Measurements from ENCODE around the gene ZNF415.

The ZNF415 gene

GRCh38 chr19:53076984-53077383 is 55.7 kb downstream of the ZNF415 start:
- TF ChIP-seq, protein P1, sequence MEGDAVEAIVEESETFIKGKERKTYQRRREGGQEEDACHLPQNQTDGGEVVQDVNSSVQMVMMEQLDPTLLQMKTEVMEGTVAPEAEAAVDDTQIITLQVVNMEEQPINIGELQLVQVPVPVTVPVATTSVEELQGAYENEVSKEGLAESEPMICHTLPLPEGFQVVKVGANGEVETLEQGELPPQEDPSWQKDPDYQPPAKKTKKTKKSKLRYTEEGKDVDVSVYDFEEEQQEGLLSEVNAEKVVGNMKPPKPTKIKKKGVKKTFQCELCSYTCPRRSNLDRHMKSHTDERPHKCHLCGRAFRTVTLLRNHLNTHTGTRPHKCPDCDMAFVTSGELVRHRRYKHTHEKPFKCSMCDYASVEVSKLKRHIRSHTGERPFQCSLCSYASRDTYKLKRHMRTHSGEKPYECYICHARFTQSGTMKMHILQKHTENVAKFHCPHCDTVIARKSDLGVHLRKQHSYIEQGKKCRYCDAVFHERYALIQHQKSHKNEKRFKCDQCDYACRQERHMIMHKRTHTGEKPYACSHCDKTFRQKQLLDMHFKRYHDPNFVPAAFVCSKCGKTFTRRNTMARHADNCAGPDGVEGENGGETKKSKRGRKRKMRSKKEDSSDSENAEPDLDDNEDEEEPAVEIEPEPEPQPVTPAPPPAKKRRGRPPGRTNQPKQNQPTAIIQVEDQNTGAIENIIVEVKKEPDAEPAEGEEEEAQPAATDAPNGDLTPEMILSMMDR (IDR thresholded peaks at IDR 0.05; ENCODE audit: low read depth, low read length) = peak; percentile 38
- no peak for DNase-seq (ENCODE audit: extremely low read depth, low read depth)

DNA sequence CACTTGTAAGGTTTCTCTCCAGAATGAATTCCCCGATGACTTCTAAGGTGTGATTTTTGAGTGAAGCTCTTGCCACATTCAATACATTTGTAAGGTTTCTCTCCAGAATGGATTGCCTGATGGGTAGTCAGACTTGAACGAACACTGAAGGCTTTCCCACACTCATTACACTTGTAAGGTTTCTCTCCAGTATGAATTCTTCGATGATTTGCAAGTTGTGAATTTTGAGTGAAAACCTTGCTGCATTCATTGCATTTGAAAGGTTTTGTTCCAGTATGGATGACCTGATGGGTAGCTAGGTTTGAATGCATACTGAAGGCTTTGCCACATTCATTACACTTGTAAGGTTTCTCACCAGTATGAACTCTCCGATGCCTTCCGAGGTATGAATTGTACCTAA is 63.9 kb downstream of the ZNF415 start:
- TF ChIP-seq, protein P1 (IDR thresholded peaks at IDR 0.05; ENCODE audit: low read depth, low read length) = no peak
- no peak for DNase-seq (ENCODE audit: extremely low read depth, low read depth)

- TF ChIP-seq, protein P1 (IDR thresholded peaks at IDR 0.05; ENCODE audit: low read depth, low read length) = no peak
- no peak for DNase-seq (ENCODE audit: extremely low read depth, low read depth)
These were observed 64.5 kb downstream of the ZNF415 start for GRCh38 chr19:53068199-53068598.

DNA sequence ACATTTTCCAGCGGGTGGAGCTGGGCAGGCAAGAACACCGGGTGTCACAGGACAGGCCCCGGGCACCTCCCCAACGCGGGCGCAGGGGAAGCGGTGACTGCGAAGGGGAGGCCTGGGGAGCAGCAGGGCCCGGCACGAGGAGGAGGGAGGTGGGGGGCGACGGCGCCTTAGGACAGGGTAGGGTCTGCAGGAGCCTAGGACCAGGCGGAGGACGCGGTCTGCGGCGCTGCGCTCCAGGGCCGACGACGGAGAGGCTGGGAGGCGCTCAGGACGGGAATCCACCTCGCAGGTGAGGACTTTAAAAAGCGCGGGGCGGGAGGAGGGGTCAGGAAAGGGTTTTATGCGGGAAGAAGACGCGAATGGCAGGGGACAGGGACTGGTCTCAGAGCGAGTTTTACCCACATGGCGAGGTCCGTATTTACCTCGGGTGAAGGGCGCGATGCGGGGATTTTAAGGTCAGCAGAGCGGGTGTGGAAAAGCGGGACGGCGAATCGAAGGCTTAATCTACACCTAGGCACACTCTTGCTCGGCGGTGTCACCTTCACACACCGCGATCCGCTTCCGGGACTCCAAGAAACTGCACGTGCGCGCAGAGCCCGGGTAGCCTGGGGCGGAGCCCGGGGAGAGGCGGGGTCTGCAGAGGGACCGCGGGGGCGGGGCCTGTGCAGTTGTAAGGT is 74.7 kb downstream of the ZNF415 start:
- no peak for DNase-seq (ENCODE audit: extremely low read depth, low read depth)
- TF ChIP-seq, protein P1 (IDR thresholded peaks at IDR 0.05; ENCODE audit: low read depth, low read length) = no peak

Data from AG09319 (cell line).